A673 (cell line): ENCODE results near the gene LRRC1. TPM values are rescaled to one million over a fixed set of nuclear protein-coding genes. Genes with fewer than 3 reads are reported as not detected.

Experiments
- BruUV-seq: library from RNA; stranded (reverse); fragments of 400-500 nt; replicated peaks from 2 replicates; lab custom pipeline; 2021; lab: Mats Ljungman, UMichigan
- CTCF ChIA-PET: fragments of 300-600 bp; sonication (Branson Sonifier 250); formaldehyde crosslinking; loops from one replicate; lab custom pipeline; 2022; ENCODE audit warnings: antibody characterized with exemption; lab: Charles Lee
- POLR2A ChIA-PET: fragments of 300-600 bp; sonication (Branson Sonifier 250); formaldehyde crosslinking; loops from one replicate; lab custom pipeline; 2022; ENCODE audit warnings: antibody characterized with exemption; ENCODE audit not compliant: low non-redundant PET; lab: Charles Lee
- DNase-seq: peaks from one replicate; pipeline ENCODE4 v3.0.0-alpha.2; 2015; ENCODE audit warnings: low spot score
- H3K27ac ChIP-seq: fragments of 200-600 bp; sonication (generic); 2 replicates; pipeline ENCODE4 v1.5.1; 2016; ENCODE audit warnings: mixed run types, low read depth, mild to moderate bottlenecking, mixed read lengths, antibody characterized with exemption, low read length; ENCODE audit not compliant: poor library complexity, severe bottlenecking
- H3K27me3 ChIP-seq: fragments of 200-600 bp; sonication (generic); replicated peaks from 2 replicates; pipeline ENCODE4 v1.6.1; 2017; ENCODE audit warnings: mixed run types, low read depth, mild to moderate bottlenecking, mixed read lengths, antibody characterized with exemption, low read length; ENCODE audit not compliant: insufficient read depth, poor library complexity
- H3K36me3 ChIP-seq: fragments of 200-600 bp; sonication (generic); 2 replicates; pipeline ENCODE4 v1.6.1; 2016; ENCODE audit warnings: mixed run types, mild to moderate bottlenecking, mixed read lengths, antibody characterized with exemption, low read length; ENCODE audit not compliant: insufficient read depth, poor library complexity, severe bottlenecking
- H3K4me1 ChIP-seq: fragments of 200-600 bp; sonication (generic); 2 replicates; pipeline ENCODE4 v1.6.1; 2017; ENCODE audit warnings: mixed run types, mild to moderate bottlenecking, mixed read lengths, antibody characterized with exemption, low read length; ENCODE audit not compliant: insufficient read depth, poor library complexity, severe bottlenecking
- H3K4me3 ChIP-seq: fragments of 200-600 bp; sonication (generic); 2 replicates; pipeline ENCODE4 v1.5.1; 2016; ENCODE audit warnings: low read depth, mixed run types, mild to moderate bottlenecking, mixed read lengths, low read length; ENCODE audit not compliant: poor library complexity, severe bottlenecking
- H3K9me3 ChIP-seq: fragments of 200-600 bp; sonication (generic); 2 replicates; pipeline ENCODE4 v1.6.1; 2016; ENCODE audit warnings: mixed run types, low read depth, mild to moderate bottlenecking, mixed read lengths, antibody characterized with exemption, low read length; ENCODE audit not compliant: poor library complexity, severe bottlenecking
- CTCF ChIP-seq: fragments of 300-800, 200-600 bp; sonication (generic); conservative IDR thresholded peaks from 2 replicates; pipeline ENCODE4 v1.5.1; 2017; ENCODE audit warnings: low read depth, mild to moderate bottlenecking, antibody characterized with exemption, low read length, moderate library complexity, mixed read lengths
- EZH2 ChIP-seq: fragments of 200-600 bp; sonication (generic); IDR thresholded peaks from 2 replicates; pipeline ENCODE4 v1.6.1; 2017; ENCODE audit warnings: borderline replicate concordance, low read depth, mild to moderate bottlenecking, mixed read lengths, antibody characterized with exemption, low read length; ENCODE audit not compliant: poor library complexity, severe bottlenecking
- intact Hi-C: fragments of 100-400 bp; cut with micrococcal nuclease; formaldehyde crosslinking; loops from one replicate; pipeline ENCODE4 v1.10.0; 2022; ENCODE audit not compliant: unreplicated experiment
- total RNA-seq: library from RNA; stranded (reverse); gene quantifications from 2 replicates; pipeline ENCODE4 v1.2.3, GENCODE V29; 2021

LRRC1 gene
- total RNA-seq, 1 experiment from 2014 or later: 4.4 TPM

GRCh38 chr6:53802582-53802981 is 7.8 kb downstream of the LRRC1 start:
- H3K27me3 ChIP-seq: peaks cover 5% of the 10 kb centered on the region
- ChIA-PET CTCF (no interaction called here), POLR2A (no interaction called here)
- H3K4me3 ChIP-seq: no peak overlapping the region
- TF ChIP-seq CTCF (no peak), EZH2 (no peak)
- intact Hi-C loops: no loop called here
- peaks cover 15% of the 10 kb centered on the region for H3K4me1 ChIP-seq
- no peak for DNase-seq
- no peak overlapping the region for H3K27ac ChIP-seq
- H3K9me3 ChIP-seq: no peaks in the 10 kb centered on the region
- BruUV-seq: no TSS peak
- no peaks in the 10 kb centered on the region for H3K36me3 ChIP-seq

GRCh38 chr6:53803081-53803860 is 8.5 kb downstream of the LRRC1 start:
- CTCF ChIA-PET: no interaction called here
- no peaks in the 10 kb centered on the region for H3K36me3 ChIP-seq
- no peak for TF ChIP-seq EZH2
- TF ChIP-seq CTCF: no peak
- BruUV-seq: no TSS peak
- no peak for DNase-seq
- POLR2A ChIA-PET: no interaction called here
- no peaks in the 10 kb centered on the region for H3K27me3 ChIP-seq
- intact Hi-C loops: no loop called here
- H3K4me3 ChIP-seq: no peak overlapping the region
- H3K27ac ChIP-seq: no peak overlapping the region
- H3K9me3 ChIP-seq: no peaks in the 10 kb centered on the region
- peaks cover 21% of the 10 kb centered on the region for H3K4me1 ChIP-seq

GRCh38 chr6:53805016-53805415 is 10.2 kb downstream of the LRRC1 start:
- H3K36me3 ChIP-seq: no peaks in the 10 kb centered on the region
- ChIA-PET POLR2A (no interaction called here), CTCF (no interaction called here)
- H3K4me3 ChIP-seq: no peak overlapping the region
- BruUV-seq: no TSS peak
- no peaks in the 10 kb centered on the region for H3K9me3 ChIP-seq
- intact Hi-C loops: no loop called here
- H3K27ac ChIP-seq: no peak overlapping the region
- H3K27me3 ChIP-seq: no peaks in the 10 kb centered on the region
- peaks cover 37% of the 10 kb centered on the region for H3K4me1 ChIP-seq
- no peak for TF ChIP-seq CTCF
- TF ChIP-seq EZH2: no peak
- no peak for DNase-seq
